Panc1 (cell line): ENCODE results near the gene CDHR4. TPM values are rescaled to one million over a fixed set of nuclear protein-coding genes. Genes with fewer than 3 reads are reported as not detected.
"Not testable (repeated sequence)": the region's sequence is repeated elsewhere in the genome, so short reads cannot be mapped to it uniquely, and the experiment has no call there.

Experiments used
- ATAC-seq: fragments of 200-7000 bp; cut with Tn5 transposase; 2 replicates; pipeline ENCODE4 v1.9.1; 2020; ENCODE audit warnings: mild to moderate bottlenecking, moderate library complexity
- BruUV-seq: library from RNA; stranded (reverse); fragments of 400-500 nt; replicated peaks from 2 replicates; lab custom pipeline; 2021; lab: Mats Ljungman, UMichigan
- CTCF ChIA-PET: fragments of 300-600 bp; sonication (Branson Sonifier 250); formaldehyde crosslinking; loops from one replicate; lab custom pipeline; 2022; ENCODE audit warnings: antibody characterized with exemption; lab: Charles Lee
- POLR2A ChIA-PET: fragments of 300-600 bp; sonication (Branson Sonifier 250); formaldehyde crosslinking; loops from one replicate; lab custom pipeline; 2022; ENCODE audit warnings: antibody characterized with exemption; lab: Charles Lee
- DNase-seq: peaks from one replicate; pipeline ENCODE4 v3.0.0-alpha.2; 2010; ENCODE audit warnings: low read depth, low spot score
- H3K27ac ChIP-seq: 2 replicates; pipeline ENCODE4 v1.5.1; 2011; ENCODE audit warnings: mild to moderate bottlenecking, low read length, inconsistent platforms
- H3K27me3 ChIP-seq: fragments of 200-500 bp; sonication (Bioruptor generic); 2 replicates; pipeline ENCODE4 v1.6.0; 2014; ENCODE audit warnings: low read length, inconsistent platforms; ENCODE audit not compliant: control insufficient read depth, insufficient read depth
- H3K36me3 ChIP-seq: fragments of 200-500 bp; sonication (Bioruptor generic); 2 replicates; pipeline ENCODE4 v1.5.1; 2014; ENCODE audit warnings: inconsistent platforms, mild to moderate bottlenecking, low read length, moderate library complexity; ENCODE audit not compliant: control insufficient read depth, insufficient read depth
- H3K4me1 ChIP-seq: 2 replicates; pipeline ENCODE4 v1.5.1; 2011; ENCODE audit warnings: inconsistent platforms, mild to moderate bottlenecking, low read length, moderate library complexity; ENCODE audit not compliant: control insufficient read depth, insufficient read depth
- H3K4me3 ChIP-seq, 2 experiments: 2 replicates each; pipeline ENCODE4 v1.5.1; 2011 to 2012; ENCODE audit warnings: low read depth in 2 of 2, low read length in 2 of 2, mild to moderate bottlenecking in 2 of 2, inconsistent platforms in 1 of 2, moderate library complexity in 1 of 2
- H3K9me3 ChIP-seq: fragments of 200-500 bp; sonication (Bioruptor generic); 2 replicates; pipeline ENCODE4 v1.5.1; 2014; ENCODE audit warnings: low read depth, mild to moderate bottlenecking, inconsistent platforms, low read length, moderate library complexity; ENCODE audit not compliant: control insufficient read depth, insufficient read depth
- POLR2AphosphoS5 ChIP-seq: IDR thresholded peaks from 2 replicates; pipeline ENCODE4 v1.6.1; 2012; ENCODE audit warnings: mild to moderate bottlenecking, low read depth, low read length, moderate library complexity
- SIN3A ChIP-seq: IDR thresholded peaks from 2 replicates; pipeline ENCODE4 v1.6.1; 2012; ENCODE audit warnings: low read depth, mild to moderate bottlenecking, low read length, moderate library complexity, borderline replicate concordance; ENCODE audit not compliant: insufficient read depth
- TCF7L2 ChIP-seq: IDR thresholded peaks from 2 replicates; pipeline ENCODE4 v1.6.1; 2011; ENCODE audit warnings: mild to moderate bottlenecking, low read depth, low read length, inconsistent platforms
- in situ Hi-C: cut with HindIII; loops from 2 replicates; pipeline ENCODE4 v1.10.0; 2016; ENCODE audit warnings: low sequenced_read_pairs, low pct_unique_long_range_greater_than_20kb
- intact Hi-C: fragments of 100-400 bp; cut with micrococcal nuclease; formaldehyde crosslinking; loops from one replicate; pipeline ENCODE4 v1.10.0; 2022; ENCODE audit not compliant: unreplicated experiment
- total RNA-seq: library from RNA; stranded (reverse); gene quantifications from one replicate; pipeline ENCODE4 v1.2.1, GENCODE V29; 2021; ENCODE audit not compliant: unreplicated experiment
- TF ChIP-seq, protein P1 (sequence below): fragments of 450-650 bp; IDR thresholded peaks from 2 replicates; pipeline ENCODE4 v1.5.1; 2017; ENCODE audit warnings: mild to moderate bottlenecking
- TF ChIP-seq, protein P2 (sequence below), 2 experiments: IDR thresholded peaks; 2 replicates each; pipeline ENCODE4 v1.6.1; 2011 to 2012; ENCODE audit warnings: low read depth in 2 of 2, control low read depth in 1 of 2, low read length in 1 of 2, mild to moderate bottlenecking in 1 of 2, moderate library complexity in 1 of 2; ENCODE audit not compliant: insufficient read depth in 1 of 2

CDHR4 gene
- total RNA-seq, 1 experiment from 2014 or later, result not detected

- DNase-seq, result peak; percentile 94
- no TSS peak for BruUV-seq
- intact Hi-C loops, result no loop called here
Observed at GRCh38 chr3:49786357-49787181, 13.1 kb downstream of the CDHR4 start, which contains the start of gene IP6K1. IP6K1 (minus strand) TSS chr3:49786542; CDS start chr3:49748040, 38,502 bp downstream.

DNA sequence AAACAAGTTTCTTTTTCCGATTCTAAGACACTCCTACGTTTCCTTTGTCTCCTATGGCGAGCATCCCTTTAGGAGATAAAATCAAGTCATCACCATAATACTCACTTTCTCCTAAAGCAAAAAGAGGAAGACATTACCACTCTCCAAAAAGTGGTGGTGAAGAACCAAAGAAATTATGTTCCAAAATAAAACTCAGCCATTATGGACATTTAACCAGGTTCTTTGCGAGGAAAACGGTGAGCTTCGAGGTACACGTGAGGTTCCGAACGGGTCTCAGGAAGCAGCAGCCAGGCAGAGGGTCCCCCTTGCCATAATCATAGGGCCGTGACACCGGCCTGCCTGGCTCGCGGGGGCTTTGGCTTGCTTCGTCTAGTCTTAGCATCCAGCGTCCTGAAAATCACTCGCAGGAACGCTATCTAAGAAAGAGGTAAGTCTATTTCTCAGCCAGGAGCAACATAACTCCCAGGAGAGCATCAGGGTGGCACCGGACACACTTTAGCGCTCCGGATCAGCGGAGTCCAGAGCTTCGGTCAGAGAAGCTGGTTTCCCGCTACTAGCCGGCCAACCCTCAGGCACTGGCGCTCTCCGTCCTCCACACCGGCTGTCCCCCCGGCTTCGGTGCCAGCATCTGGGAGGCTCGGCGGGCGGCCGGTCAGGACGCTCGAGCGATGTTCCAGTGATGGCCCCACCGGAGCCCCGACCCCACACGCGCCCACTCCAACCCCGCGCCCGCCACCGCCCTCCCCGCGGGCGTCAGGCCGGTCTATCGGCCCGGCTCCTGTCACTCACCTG, 13.9 kb downstream of the CDHR4 start:
- Histone ChIP-seq H3K4me1 (peaks cover 6% of the 10 kb centered on the region), H3K9me3 (no peaks in the 10 kb centered on the region), H3K27ac (peak overlapping the region; percentile 88), H3K36me3 (no peaks in the 10 kb centered on the region), H3K4me3 (peak overlapping the region; percentile 70 to 78), H3K27me3 (no peaks in the 10 kb centered on the region)
- ChIA-PET POLR2A (no interaction called here), CTCF (interaction anchor here (1.2 kb wide), 1 partner anchor 85 kb away, joined by 4 read pairs; no protein-coding TSS in a partner anchor)
- DNase-seq (no peak), ATAC-seq (peak; percentile 68)
- TF ChIP-seq, protein P1, sequence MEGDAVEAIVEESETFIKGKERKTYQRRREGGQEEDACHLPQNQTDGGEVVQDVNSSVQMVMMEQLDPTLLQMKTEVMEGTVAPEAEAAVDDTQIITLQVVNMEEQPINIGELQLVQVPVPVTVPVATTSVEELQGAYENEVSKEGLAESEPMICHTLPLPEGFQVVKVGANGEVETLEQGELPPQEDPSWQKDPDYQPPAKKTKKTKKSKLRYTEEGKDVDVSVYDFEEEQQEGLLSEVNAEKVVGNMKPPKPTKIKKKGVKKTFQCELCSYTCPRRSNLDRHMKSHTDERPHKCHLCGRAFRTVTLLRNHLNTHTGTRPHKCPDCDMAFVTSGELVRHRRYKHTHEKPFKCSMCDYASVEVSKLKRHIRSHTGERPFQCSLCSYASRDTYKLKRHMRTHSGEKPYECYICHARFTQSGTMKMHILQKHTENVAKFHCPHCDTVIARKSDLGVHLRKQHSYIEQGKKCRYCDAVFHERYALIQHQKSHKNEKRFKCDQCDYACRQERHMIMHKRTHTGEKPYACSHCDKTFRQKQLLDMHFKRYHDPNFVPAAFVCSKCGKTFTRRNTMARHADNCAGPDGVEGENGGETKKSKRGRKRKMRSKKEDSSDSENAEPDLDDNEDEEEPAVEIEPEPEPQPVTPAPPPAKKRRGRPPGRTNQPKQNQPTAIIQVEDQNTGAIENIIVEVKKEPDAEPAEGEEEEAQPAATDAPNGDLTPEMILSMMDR, result no peak
- TF ChIP-seq, protein P2, sequence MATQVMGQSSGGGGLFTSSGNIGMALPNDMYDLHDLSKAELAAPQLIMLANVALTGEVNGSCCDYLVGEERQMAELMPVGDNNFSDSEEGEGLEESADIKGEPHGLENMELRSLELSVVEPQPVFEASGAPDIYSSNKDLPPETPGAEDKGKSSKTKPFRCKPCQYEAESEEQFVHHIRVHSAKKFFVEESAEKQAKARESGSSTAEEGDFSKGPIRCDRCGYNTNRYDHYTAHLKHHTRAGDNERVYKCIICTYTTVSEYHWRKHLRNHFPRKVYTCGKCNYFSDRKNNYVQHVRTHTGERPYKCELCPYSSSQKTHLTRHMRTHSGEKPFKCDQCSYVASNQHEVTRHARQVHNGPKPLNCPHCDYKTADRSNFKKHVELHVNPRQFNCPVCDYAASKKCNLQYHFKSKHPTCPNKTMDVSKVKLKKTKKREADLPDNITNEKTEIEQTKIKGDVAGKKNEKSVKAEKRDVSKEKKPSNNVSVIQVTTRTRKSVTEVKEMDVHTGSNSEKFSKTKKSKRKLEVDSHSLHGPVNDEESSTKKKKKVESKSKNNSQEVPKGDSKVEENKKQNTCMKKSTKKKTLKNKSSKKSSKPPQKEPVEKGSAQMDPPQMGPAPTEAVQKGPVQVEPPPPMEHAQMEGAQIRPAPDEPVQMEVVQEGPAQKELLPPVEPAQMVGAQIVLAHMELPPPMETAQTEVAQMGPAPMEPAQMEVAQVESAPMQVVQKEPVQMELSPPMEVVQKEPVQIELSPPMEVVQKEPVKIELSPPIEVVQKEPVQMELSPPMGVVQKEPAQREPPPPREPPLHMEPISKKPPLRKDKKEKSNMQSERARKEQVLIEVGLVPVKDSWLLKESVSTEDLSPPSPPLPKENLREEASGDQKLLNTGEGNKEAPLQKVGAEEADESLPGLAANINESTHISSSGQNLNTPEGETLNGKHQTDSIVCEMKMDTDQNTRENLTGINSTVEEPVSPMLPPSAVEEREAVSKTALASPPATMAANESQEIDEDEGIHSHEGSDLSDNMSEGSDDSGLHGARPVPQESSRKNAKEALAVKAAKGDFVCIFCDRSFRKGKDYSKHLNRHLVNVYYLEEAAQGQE (IDR thresholded peaks at IDR 0.05; ENCODE audit: insufficient read depth in 1 of 2, low read depth in 2 of 2, low read length in 1 of 2), result no peak
- TF ChIP-seq TCF7L2 (no peak), POLR2AphosphoS5 (no peak), SIN3A (no peak)
- BruUV-seq, result no TSS peak
- intact Hi-C loops, result no loop called here
- in situ Hi-C loops, result no loop called here

More at GRCh38 chr3:49786357-49787181, 13.1 kb downstream of the CDHR4 start, which contains the start of gene IP6K1:
- Histone ChIP-seq H3K9me3 (no peaks in the 10 kb centered on the region), H3K4me1 (peaks cover 6% of the 10 kb centered on the region), H3K36me3 (no peaks in the 10 kb centered on the region), H3K4me3 (peak within 1 kb of the TSS; percentile 70 to 78), H3K27ac (peak within 1 kb of the TSS; percentile 92), H3K27me3 (no peaks in the 10 kb centered on the region)
- ChIA-PET CTCF (interaction anchor here (1.2 kb wide), 1 partner anchor 85 kb away, joined by 4 read pairs; no protein-coding TSS in a partner anchor), POLR2A (no interaction called here)
- ATAC-seq, result peak; percentile 99
- peak; percentile 75 for TF ChIP-seq POLR2AphosphoS5
- TF ChIP-seq, protein P1, result no peak
- peak; percentile 65; the same call in 1 of the 2 replicates for TF ChIP-seq SIN3A
- TF ChIP-seq TCF7L2, result no peak
- TF ChIP-seq, protein P2 (IDR thresholded peaks at IDR 0.05; ENCODE audit: insufficient read depth in 1 of 2, low read depth in 2 of 2, low read length in 1 of 2), result no peak
- in situ Hi-C loops, result no loop called here

DNA sequence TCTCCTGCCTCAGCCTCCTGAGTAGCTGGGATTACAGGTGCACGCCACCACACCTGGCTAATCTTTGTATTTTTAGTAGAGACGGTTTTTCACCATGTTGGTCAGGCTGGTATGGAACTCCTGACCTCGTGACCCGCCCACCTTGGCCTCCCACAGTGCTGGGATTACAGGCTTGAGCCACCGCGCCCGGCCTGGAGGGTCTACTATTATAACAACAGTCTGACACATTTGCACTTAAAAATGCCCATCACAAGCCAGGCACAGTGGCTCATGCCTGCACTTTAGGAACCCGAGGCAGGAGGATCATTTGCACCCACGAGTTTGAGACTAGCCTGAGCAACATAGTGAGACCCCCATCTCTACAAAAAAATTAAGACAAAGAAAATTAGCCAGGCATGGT, 17.4 kb downstream of the CDHR4 start:
- CTCF ChIA-PET, result interaction anchor here (0.6 kb wide), 1 partner anchor 59 kb away, joined by 3 read pairs; no protein-coding TSS in a partner anchor
- H3K36me3 ChIP-seq, ATAC-seq, H3K27ac ChIP-seq, H3K4me1 ChIP-seq, DNase-seq, in situ Hi-C loops, intact Hi-C loops, H3K9me3 ChIP-seq, H3K27me3 ChIP-seq, BruUV-seq, H3K4me3 ChIP-seq: not testable (repeated sequence)
- POLR2A ChIA-PET, result interaction anchor here (0.6 kb wide), 1 partner anchor 114 kb away, joined by 3 read pairs; no protein-coding TSS in a partner anchor
